H9 (cell line): Measurements from ENCODE around the gene L1CAM. TPM values are rescaled to one million over a fixed set of nuclear protein-coding genes. Genes with fewer than 3 reads are reported as not detected.

ENCODE experiments used
- DNase-seq: peaks from one replicate; pipeline ENCODE4 v3.0.0-alpha.2; 2017
- H2AFZ ChIP-seq: one replicate; pipeline ENCODE4 v1.6.1; 2013; ENCODE audit warnings: mild to moderate bottlenecking, low read length, control low read depth, moderate library complexity
- H2AK5ac ChIP-seq: 2 replicates; pipeline ENCODE4 v1.6.1; 2013; ENCODE audit warnings: low read length, control low read depth, mixed read lengths; ENCODE audit not compliant: insufficient read length
- H2BK120ac ChIP-seq: one replicate; pipeline ENCODE4 v1.6.1; 2013; ENCODE audit warnings: low read depth, mild to moderate bottlenecking, low read length, control low read depth, inconsistent platforms; ENCODE audit not compliant: poor library complexity, severe bottlenecking
- H2BK12ac ChIP-seq: 2 replicates; pipeline ENCODE4 v1.6.1; 2013; ENCODE audit warnings: low read length, control low read depth, mixed read lengths, low read depth; ENCODE audit not compliant: insufficient read length
- H2BK15ac ChIP-seq: 2 replicates; pipeline ENCODE4 v1.6.1; 2013; ENCODE audit warnings: low read depth, low read length, control low read depth
- H2BK20ac ChIP-seq: one replicate; pipeline ENCODE4 v1.6.1; 2013; ENCODE audit warnings: low read depth, mild to moderate bottlenecking, low read length, control low read depth, inconsistent platforms; ENCODE audit not compliant: poor library complexity, severe bottlenecking
- H2BK5ac ChIP-seq: 2 replicates; pipeline ENCODE4 v1.6.1; 2013; ENCODE audit warnings: low read length, control low read depth, mixed read lengths; ENCODE audit not compliant: insufficient read length
- H3K14ac ChIP-seq: 2 replicates; pipeline ENCODE4 v1.6.1; 2013; ENCODE audit warnings: low read length, control low read depth; ENCODE audit not compliant: insufficient read depth
- H3K18ac ChIP-seq: 2 replicates; pipeline ENCODE4 v1.6.1; 2013; ENCODE audit warnings: low read depth, mild to moderate bottlenecking, mixed read lengths, low read length, control low read depth; ENCODE audit not compliant: insufficient read length
- H3K23ac ChIP-seq: 2 replicates; pipeline ENCODE4 v1.6.1; 2013; ENCODE audit warnings: low read length, control low read depth, mixed read lengths, low read depth; ENCODE audit not compliant: insufficient read length
- H3K23me2 ChIP-seq: 2 replicates; pipeline ENCODE4 v1.6.1; 2013; ENCODE audit warnings: low read depth, mild to moderate bottlenecking, mixed read lengths, low read length, control low read depth; ENCODE audit not compliant: insufficient read length, poor library complexity, severe bottlenecking
- H3K27ac ChIP-seq: 2 replicates; pipeline ENCODE4 v1.5.1; 2013; ENCODE audit warnings: low read length, control low read depth, mixed read lengths, low read depth; ENCODE audit not compliant: insufficient read length
- H3K27me3 ChIP-seq: 2 replicates; pipeline ENCODE4 v1.6.1; 2013; ENCODE audit warnings: low read length, control low read depth, inconsistent platforms; ENCODE audit not compliant: insufficient read depth
- H3K4ac ChIP-seq: 2 replicates; pipeline ENCODE4 v1.6.1; 2013; ENCODE audit warnings: low read depth, mild to moderate bottlenecking, control low read depth, inconsistent platforms, low read length, moderate library complexity
- H3K4me1 ChIP-seq: 2 replicates; pipeline ENCODE4 v1.6.1; 2013; ENCODE audit warnings: low read length, control low read depth, inconsistent platforms; ENCODE audit not compliant: insufficient read depth
- H3K4me2 ChIP-seq: 2 replicates; pipeline ENCODE4 v1.6.1; 2013; ENCODE audit warnings: low read length, control low read depth, mixed read lengths; ENCODE audit not compliant: insufficient read length, insufficient read depth
- H3K56ac ChIP-seq: 2 replicates; pipeline ENCODE4 v1.6.1; 2013; ENCODE audit warnings: low read depth, mild to moderate bottlenecking, mixed read lengths, low read length, control low read depth; ENCODE audit not compliant: insufficient read length
- H3K79me1 ChIP-seq: 2 replicates; pipeline ENCODE4 v1.6.1; 2013; ENCODE audit warnings: low read depth, mild to moderate bottlenecking, moderate library complexity, low read length, control low read depth, inconsistent platforms; ENCODE audit not compliant: insufficient read depth, poor library complexity, severe bottlenecking
- H3K79me2 ChIP-seq: 2 replicates; pipeline ENCODE4 v1.6.1; 2013; ENCODE audit warnings: low read length, control low read depth, inconsistent platforms; ENCODE audit not compliant: insufficient read depth
- H3K9ac ChIP-seq: 2 replicates; pipeline ENCODE4 v1.6.1; 2013; ENCODE audit warnings: low read length, control low read depth, mixed read lengths; ENCODE audit not compliant: insufficient read length; ENCODE audit errors: extremely low read depth
- H3K9me3 ChIP-seq: one replicate; pipeline ENCODE4 v1.6.1; 2013; ENCODE audit warnings: low read depth, low read length, inconsistent platforms; ENCODE audit not compliant: control insufficient read depth
- H3T11ph ChIP-seq: one replicate; pipeline ENCODE4 v1.6.1; 2013; ENCODE audit warnings: mild to moderate bottlenecking, low read length, control low read depth, inconsistent platforms
- H4K20me1 ChIP-seq: one replicate; pipeline ENCODE4 v1.6.1; 2013; ENCODE audit not compliant: control insufficient read depth, insufficient read length, insufficient read depth
- H4K5ac ChIP-seq: 2 replicates; pipeline ENCODE4 v1.6.1; 2013; ENCODE audit warnings: low read depth, mild to moderate bottlenecking, mixed read lengths, low read length, control low read depth; ENCODE audit not compliant: insufficient read length
- H4K8ac ChIP-seq: replicated peaks from 2 replicates; pipeline ENCODE4 v1.6.1; 2013; ENCODE audit warnings: low read length, control low read depth, mixed read lengths, low read depth; ENCODE audit not compliant: insufficient read length
- H4K91ac ChIP-seq: 2 replicates; pipeline ENCODE4 v1.6.1; 2013; ENCODE audit warnings: low read depth, mild to moderate bottlenecking, moderate library complexity, mixed read lengths, low read length, control low read depth; ENCODE audit not compliant: insufficient read length
- H3K27ac Mint-ChIP-seq, 3 experiments: 2 replicates in 2 of 3; 3 replicates in 1 of 3; pipeline ENCODE4 v1.8.0; 2020 to 2021; ENCODE audit warnings: mixed read lengths in 3 of 3, mild to moderate bottlenecking in 1 of 3, moderate library complexity in 1 of 3
- H3K27me3 Mint-ChIP-seq: 2 replicates; pipeline ENCODE4 v1.8.0; 2021; ENCODE audit warnings: low read depth, mild to moderate bottlenecking, moderate library complexity, mixed read lengths
- H3K36me3 Mint-ChIP-seq, 3 experiments: 2 replicates in 2 of 3; 3 replicates in 1 of 3; pipeline ENCODE4 v1.8.0; 2020 to 2021; ENCODE audit warnings: low read depth in 3 of 3, mixed read lengths in 3 of 3; ENCODE audit not compliant: insufficient read depth in 1 of 3
- H3K4me1 Mint-ChIP-seq, 2 experiments: 2 replicates each; pipeline ENCODE4 v1.8.0; 2020; ENCODE audit warnings: mixed read lengths in 2 of 2
- H3K4me3 Mint-ChIP-seq, 2 experiments: 2 replicates in 1 of 2; 3 replicates in 1 of 2; pipeline ENCODE4 v1.8.0; 2020 to 2021; ENCODE audit warnings: mild to moderate bottlenecking in 2 of 2, mixed read lengths in 2 of 2, moderate library complexity in 1 of 2
- H3K9me3 Mint-ChIP-seq, 2 experiments: 2 replicates in 1 of 2; 3 replicates in 1 of 2; pipeline ENCODE4 v1.8.0; 2020; ENCODE audit warnings: mild to moderate bottlenecking in 2 of 2, mixed read lengths in 2 of 2, moderate library complexity in 1 of 2
- WGBS: extraction: QIAGEN DNeasy Blood & Tissue Kit; methylation state at CpG from one replicate; pipeline ENCODE4 v1.1.7; 2013; ENCODE audit warnings: missing lambda C conversion rate, low lambda C conversion rate, mixed read lengths; ENCODE audit not compliant: insufficient read length; ENCODE audit errors: extremely low coverage; 5-methylcytosine and 5-hydroxymethylcytosine counted together
- total RNA-seq: library from RNA; stranded (reverse); gene quantifications from 2 replicates; pipeline ENCODE4 v1.2.1, GENCODE V29; 2021
- TF ChIP-seq, protein P1 (sequence below): fragments of 200-600 bp; sonication (generic); conservative IDR thresholded peaks from 3 replicates; pipeline ENCODE4 v1.8.0; 2021; ENCODE audit warnings: antibody characterized with exemption, mild to moderate bottlenecking

L1CAM gene
- total RNA-seq, 1 experiment from 2014 or later = 22.7 TPM

DNA sequence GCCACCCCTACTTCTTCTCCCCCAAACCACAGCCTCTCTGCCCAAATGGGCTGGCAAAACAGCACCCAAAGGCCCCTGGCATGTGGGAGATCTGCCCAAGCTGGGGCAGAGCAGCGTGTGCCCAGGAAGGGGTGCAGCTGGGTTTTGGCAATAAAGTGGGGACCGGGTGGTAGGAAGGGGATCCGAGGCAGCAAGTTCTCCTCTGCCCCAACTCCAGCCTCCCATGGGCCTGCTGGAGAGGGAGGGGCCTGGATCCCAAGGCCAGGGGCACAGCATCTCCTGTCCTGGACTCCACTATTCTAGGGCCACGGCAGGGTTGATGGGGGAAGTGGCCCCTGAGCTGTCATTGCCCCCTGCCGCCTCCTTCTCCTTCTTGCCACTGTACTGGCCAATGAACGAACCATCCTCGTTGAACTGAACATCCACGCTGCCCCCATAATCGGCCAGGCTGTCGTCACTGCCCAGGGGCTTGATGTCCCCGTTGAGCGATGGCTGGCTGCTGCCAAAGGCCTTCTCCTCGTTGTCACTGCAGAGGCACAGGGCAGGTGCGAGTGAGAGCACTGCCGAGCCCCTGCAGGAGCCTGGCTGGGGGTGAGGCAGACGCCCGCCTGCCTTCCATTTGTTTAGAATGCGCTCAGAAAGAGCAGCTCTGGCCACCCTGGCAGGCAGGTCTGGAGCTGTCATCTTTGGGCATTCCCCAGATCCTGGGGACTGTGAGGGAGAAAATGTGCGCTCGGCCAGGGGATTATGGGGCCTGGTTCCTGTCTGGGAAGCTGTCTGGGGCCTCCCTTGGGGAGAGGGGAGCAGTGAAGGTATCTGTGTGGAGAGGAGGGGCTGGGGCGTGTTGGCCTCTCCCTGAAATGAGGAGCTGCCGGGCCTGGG lies 23.4 kb downstream of the L1CAM start:
- Mint-ChIP-seq H3K4me1 (peaks cover 20 to 33% of the 10 kb centered on the region in 2 experiments), H3K36me3 (peaks cover 13 to 22% (median 13%) of the 10 kb centered on the region in 3 experiments), H3K4me3 (no peak overlapping the region; a peak in 1 of 5 replicates), H3K9me3 (peaks cover 79 to 83% of the 10 kb centered on the region in 2 experiments), H3K27me3 (peaks cover 7% of the 10 kb centered on the region), H3K27ac (no peak overlapping the region)
- Histone ChIP-seq H3K23me2 (no peaks in the 10 kb centered on the region), H4K8ac (no peak overlapping the region), H4K91ac (no peak overlapping the region), H3K27ac (no peak overlapping the region), H2BK20ac (no peak overlapping the region), H3K9ac (no peak overlapping the region), H2BK120ac (no peak overlapping the region), H3K79me2 (no peaks in the 10 kb centered on the region), H2BK15ac (no peak overlapping the region), H3K56ac (no peak overlapping the region), H3K27me3 (no peaks in the 10 kb centered on the region), H2BK5ac (no peak overlapping the region), H3K14ac (no peak overlapping the region), H4K20me1 (no peaks in the 10 kb centered on the region), H4K5ac (no peak overlapping the region), H3K4ac (no peak overlapping the region), H3K79me1 (no peaks in the 10 kb centered on the region), H3K4me2 (no peak overlapping the region), H3K18ac (no peak overlapping the region), H3K9me3 (peaks cover 32% of the 10 kb centered on the region), H3K4me1 (no peaks in the 10 kb centered on the region), H2AK5ac (no peak overlapping the region), H2AFZ (no peak overlapping the region), H2BK12ac (no peak overlapping the region), H3K23ac (no peak overlapping the region), H3T11ph (no peak overlapping the region)
- peak; percentile 16 for DNase-seq
- WGBS = no CpG with 5 or more reads among the region's 22 CpGs
- TF ChIP-seq, protein P1, sequence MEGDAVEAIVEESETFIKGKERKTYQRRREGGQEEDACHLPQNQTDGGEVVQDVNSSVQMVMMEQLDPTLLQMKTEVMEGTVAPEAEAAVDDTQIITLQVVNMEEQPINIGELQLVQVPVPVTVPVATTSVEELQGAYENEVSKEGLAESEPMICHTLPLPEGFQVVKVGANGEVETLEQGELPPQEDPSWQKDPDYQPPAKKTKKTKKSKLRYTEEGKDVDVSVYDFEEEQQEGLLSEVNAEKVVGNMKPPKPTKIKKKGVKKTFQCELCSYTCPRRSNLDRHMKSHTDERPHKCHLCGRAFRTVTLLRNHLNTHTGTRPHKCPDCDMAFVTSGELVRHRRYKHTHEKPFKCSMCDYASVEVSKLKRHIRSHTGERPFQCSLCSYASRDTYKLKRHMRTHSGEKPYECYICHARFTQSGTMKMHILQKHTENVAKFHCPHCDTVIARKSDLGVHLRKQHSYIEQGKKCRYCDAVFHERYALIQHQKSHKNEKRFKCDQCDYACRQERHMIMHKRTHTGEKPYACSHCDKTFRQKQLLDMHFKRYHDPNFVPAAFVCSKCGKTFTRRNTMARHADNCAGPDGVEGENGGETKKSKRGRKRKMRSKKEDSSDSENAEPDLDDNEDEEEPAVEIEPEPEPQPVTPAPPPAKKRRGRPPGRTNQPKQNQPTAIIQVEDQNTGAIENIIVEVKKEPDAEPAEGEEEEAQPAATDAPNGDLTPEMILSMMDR = no peak
